ENCODE measurements around the gene IFNLR1.
A peak's percentile ranks its signal among the peaks of the same experiment; 100 is the strongest.

IFNLR1 gene

GRCh38 chr1:24155011-24155782 lies 31.9 kb downstream of the IFNLR1 start:
- no peak for TF ChIP-seq CTCF (conservative IDR thresholded peaks at IDR 0.05)

GRCh38 chr1:24154215-24154614 lies 32.9 kb downstream of the IFNLR1 start:
- no peak overlapping the region for H3K27ac ChIP-seq
- TF ChIP-seq CTCF (conservative IDR thresholded peaks at IDR 0.05), result no peak

More at GRCh38 chr1:24155011-24155782, 31.9 kb downstream of the IFNLR1 start:
- peak overlapping the region; percentile 10; the same call in 1 of the 2 replicates for H3K27ac ChIP-seq

- H3K27ac ChIP-seq, result no peak overlapping the region
- no peak for TF ChIP-seq CTCF (conservative IDR thresholded peaks at IDR 0.05)
Observed at GRCh38 chr1:24152631-24153494, 34.2 kb downstream of the IFNLR1 start.

- no peak for TF ChIP-seq CTCF (conservative IDR thresholded peaks at IDR 0.05)
- peak overlapping the region; percentile 61 for H3K27ac ChIP-seq
Observed at GRCh38 chr1:24151175-24151533, 35.9 kb downstream of the IFNLR1 start.

GRCh38 chr1:24150234-24151174 lies 36.6 kb downstream of the IFNLR1 start:
- peak overlapping the region; percentile 61 for H3K27ac ChIP-seq
- TF ChIP-seq CTCF (conservative IDR thresholded peaks at IDR 0.05), result peak; percentile 94

- TF ChIP-seq CTCF (conservative IDR thresholded peaks at IDR 0.05), result no peak
- H3K27ac ChIP-seq, result no peak overlapping the region
Observed at GRCh38 chr1:24149866-24150233, 37.2 kb downstream of the IFNLR1 start.

Measured in VCaP (cell line).